ENCODE data around the gene ERGIC1.

ERGIC1 gene

DNA sequence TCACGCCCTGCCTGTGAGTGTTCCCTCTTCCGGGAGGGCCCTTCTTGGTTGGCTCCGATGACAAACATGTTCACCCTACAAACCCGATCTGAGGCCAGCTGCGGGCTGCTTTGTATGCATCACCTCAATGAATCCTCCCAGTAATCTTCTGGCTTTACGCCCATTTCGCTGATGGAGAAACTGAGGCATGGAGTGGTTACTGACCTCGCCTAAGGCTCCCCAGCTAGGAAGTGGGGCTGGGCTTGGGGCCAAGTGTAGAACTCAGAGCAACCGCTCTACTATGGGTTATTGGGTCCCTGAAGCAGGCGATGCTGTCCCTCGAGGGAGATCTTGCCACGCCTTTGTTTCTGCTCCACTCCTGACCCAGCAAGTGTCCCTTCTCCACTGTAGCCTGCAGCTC, 86.9 kb downstream of the ERGIC1 start:
- DNase-seq (ENCODE audit: low read depth in 2 of 2), result no peak

DNA sequence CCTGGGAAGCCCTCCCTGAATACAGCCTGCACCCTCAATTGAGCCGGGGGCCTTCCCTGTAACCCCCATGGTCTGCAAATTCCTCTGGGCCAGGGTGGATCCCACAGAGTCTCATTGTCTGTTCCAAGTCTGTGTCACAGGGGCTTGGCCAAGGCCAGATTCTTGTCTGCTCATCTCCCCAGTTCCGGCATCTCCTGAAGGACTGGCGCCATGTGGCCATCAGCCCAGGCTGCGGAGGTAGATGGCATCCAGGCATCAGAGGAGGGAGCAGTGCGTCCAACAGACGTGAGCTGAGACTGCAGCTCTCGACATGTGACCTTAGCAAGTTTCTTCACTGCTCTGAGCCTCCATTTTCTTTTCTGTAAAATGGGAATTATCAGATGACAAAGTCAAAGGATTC, 87.9 kb downstream of the ERGIC1 start:
- no peak for DNase-seq (ENCODE audit: low read depth in 2 of 2)

DNA sequence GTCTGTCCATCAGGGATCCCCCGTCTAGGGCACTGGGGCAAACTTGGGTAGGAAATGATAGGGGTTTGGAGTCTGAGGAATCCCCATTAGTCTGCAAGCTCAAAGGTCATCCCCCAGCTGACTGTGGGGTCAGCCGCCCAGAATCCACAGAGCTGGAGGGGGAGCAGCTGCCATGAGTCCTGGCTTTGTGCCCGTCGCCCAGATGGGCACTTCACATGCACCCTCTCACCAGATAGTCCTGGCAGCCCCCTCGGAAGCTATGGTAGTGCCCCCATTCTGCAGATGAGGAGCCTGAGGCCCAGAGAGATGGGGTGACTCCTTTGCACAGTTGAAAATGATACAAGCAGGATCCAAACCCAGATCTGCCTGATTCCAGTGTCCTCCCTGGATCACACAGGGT, 89.5 kb downstream of the ERGIC1 start:
- DNase-seq (ENCODE audit: low read depth in 2 of 2), result no peak

DNA sequence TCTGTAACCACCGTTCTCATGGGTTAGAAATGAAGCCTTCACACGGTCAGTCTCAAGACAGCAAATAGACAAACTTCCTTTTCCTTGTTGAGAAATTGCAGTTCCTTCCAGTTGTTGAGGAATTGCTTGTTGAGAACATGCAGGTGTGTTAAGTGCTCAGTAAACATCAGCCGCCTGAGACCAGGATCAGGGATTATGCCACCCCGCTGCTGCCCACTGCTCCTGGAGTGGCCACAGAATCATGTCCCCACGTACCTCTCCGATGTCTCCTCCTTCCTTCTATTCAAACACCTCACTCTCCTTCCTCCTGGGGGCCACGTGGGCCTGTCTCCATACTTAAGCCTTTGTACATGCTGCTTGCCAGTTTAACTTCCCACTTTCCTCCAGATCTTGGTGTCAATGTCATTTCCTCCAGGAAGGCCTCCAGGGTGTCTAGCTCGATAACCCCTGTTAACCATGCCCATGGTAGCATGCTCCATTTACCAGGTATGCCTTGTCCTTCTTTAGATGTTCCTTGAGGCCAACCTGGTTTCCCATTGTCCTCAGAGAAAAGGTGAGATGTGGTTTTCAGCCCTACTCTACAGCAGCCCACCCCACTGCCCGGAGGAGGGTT, 91.4 kb downstream of the ERGIC1 start:
- no peak for DNase-seq (ENCODE audit: low read depth in 2 of 2)

DNA sequence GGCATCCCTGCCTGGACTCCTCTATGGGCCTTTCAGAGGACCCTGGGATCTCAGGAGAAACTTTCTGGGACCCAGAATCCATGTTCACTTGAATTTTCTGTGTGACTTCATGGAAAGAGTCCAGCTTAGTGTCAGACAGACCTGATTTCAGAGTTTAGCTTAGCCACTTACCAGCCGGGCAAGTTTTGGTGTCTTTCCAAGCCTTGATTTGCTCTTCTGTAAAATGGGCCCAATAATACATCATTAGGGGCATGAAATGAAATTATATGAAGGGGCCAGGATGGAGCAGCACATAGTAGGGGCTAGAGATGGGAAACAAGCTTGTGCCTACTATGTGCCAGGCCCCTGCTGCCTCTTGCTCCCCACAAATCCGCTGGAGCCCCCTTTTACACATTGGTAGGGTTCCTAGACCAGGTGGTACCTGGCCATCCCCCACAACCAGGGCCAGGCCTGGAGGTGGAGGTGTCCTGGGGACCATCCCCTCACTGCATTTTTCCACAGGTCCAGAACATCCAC, 92.0 kb downstream of the ERGIC1 start:
- no peak for DNase-seq (ENCODE audit: low read depth in 2 of 2)

DNA sequence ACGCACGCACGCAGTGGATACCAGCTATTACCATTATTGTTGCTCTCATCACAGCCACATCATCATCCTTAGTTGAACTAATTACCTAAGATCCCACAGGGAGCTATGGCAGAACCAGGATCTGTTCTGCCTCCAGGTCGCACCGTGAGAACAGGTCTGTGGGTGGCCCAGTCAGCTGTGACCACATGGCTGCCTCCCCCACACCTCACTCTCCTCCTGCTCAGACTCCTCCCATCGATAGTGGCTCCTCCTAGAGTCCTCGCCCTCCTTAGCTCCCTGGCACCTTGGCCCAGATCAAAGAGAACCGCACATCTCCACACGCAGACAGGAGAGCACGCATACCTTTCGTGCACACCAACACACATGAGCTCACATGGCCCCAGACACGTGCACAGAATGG, 92.7 kb downstream of the ERGIC1 start:
- DNase-seq (ENCODE audit: low read depth in 2 of 2), result no peak

DNA sequence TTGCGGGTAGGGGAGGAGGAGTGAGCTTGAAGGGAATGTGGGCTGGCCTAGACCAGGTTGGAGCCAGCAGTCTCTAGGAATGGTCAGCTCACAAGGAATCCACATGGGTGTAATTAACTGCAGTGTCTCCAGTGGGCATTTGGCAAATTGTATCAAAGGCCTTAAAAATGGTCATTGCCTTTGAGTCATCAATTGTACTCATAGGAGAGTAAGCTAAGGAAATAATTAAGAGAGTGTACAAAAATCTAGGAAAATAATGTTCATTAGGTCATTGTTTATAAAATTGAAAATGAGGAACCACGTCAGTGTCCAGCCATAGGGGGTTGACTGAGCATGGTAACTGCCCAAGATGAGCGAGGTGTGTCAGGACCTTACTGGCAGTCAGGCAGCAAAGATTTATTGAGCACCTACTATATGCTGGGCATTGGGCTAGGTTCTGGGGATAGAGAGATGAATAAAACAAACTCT, 95.4 kb downstream of the ERGIC1 start:
- no peak for DNase-seq (ENCODE audit: low read depth in 2 of 2)

DNA sequence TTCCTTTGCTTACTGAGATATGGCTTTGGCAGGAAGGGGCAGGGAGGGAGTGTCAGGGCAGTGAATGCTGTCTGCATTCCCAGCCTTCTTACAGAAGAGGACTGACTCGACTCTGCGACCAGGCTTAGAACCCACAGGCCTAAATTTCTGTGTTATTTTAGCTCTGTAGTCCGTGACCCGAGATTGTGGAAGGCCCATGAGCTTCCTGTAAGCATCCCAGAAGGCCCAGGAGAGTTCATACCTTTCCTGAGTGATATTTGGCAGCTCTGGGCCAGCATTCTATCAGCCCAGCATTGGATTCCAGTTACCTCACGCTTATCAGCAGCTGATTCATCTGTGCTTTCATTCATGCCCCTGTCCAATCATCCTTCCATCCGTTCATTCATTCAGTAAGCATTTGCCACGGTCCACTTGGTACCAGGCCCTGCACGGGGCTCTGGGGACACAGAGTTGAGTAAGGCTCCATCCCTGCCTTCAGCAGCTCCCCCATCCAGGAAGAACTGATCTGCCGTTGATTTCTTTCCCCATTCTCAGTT, 97.0 kb downstream of the ERGIC1 start:
- DNase-seq (ENCODE audit: low read depth in 2 of 2), result no peak

DNA sequence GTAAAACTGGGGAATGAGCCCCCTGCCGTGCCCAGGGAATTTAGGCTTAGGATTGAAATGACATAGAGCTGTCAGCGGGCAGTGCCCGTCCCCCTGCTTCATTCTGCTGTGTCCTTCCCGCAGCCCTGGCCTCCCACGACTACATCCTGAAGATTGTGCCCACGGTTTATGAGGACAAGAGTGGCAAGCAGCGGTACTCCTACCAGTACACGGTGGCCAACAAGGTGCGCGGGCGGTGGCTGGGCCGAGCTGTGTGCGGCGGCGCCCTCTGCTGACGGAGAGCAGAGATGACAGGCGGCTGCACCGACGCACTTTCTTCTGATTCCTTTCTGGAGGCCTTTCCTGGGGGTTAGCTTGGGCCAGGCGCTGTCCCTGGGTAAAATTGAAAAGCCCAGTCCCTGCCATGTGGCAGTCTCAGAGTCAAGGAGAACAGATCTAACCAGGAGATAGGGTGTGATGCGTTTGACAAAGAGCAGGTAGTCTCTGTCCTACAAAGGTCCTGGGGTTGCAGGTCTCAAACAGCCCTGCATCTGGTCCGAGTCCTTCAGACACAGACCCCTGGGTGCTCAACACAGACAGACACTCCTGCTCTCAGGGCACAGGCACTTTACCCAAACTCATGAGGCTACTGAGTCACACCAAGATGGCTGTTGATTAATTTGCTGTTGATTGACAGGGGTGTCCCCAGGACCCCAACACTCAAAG, 98.4 kb downstream of the ERGIC1 start:
- DNase-seq (ENCODE audit: low read depth in 2 of 2), result peak; percentile 46 to 53

DNA sequence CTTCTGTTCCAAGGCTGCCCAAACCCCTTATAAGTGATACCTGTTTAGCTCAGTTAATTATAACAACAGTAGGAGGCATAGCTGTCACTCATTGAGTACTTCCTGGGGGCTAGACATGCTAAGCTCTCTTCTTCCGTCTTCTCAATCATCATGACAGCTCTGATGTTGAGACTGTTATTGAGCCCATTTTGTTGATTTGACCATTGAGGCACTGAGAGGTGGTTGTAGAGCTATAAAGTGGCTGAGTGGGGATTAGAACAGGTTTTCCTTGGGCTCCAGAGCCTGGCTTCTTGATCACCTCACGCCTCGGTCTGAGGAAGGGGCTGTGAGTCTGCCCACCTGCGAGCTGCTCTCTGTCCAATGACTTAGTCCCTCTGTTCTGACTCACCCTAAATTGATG, 99.2 kb downstream of the ERGIC1 start:
- no peak for DNase-seq (ENCODE audit: low read depth in 2 of 2)

DNA sequence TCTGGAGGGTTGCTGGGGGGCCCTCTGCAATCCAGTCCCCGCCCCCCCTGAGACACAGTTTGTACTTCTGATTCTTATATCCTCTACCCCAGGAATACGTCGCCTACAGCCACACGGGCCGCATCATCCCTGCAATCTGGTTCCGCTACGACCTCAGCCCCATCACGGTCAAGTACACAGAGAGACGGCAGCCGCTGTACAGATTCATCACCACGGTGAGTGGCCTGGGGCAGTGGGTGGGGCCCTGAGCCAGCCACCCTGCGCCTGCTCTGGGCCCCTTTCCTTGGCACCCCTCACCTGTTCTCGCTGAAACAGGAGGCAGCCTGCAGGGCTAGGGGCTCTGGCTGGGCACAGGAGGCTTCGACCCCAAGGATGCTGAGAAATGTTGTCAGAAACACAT, 101.0 kb downstream of the ERGIC1 start:
- DNase-seq (ENCODE audit: low read depth in 2 of 2), result no peak

DNA sequence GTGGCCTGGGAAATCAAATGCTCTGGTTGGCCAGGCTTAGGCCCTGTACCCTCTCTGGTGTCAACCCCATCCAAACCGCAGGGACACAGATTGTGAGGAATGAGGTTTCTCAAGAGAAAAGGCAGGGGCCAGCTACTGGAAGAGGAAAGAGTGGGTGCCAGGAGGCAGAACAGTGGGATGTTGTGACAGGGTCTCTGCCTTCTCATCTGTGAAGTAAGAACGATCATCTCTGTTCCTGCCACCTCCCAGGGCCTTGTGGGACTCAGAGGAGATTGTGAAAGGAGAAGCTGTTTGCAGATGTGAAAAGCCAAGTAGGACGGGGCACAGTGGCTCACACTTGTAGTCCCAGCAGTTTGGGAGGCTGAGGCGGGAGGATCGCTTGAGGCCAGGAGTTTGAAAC, 102.3 kb downstream of the ERGIC1 start:
- no peak for DNase-seq (ENCODE audit: low read depth in 2 of 2)

DNA sequence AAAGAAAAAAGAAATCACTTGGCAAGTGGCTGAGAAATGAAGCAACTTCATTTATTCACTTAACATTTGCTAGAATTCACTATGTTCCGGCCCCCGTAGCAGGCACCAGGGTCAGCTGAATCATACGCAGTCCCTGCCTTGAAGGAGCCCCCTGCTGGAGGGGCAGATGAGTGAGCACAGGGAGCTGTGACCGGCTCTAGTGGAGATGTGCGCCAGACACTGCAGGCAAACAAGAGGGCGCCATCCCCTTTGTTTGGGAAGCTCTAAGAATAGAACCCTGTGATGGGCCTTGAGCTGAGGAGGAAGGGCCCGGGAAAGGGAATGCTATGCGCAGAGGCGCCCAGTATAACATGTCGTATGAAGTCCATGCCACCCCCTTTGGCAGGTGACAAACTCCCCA, 105.0 kb downstream of the ERGIC1 start:
- no peak for DNase-seq (ENCODE audit: low read depth in 2 of 2)

DNA sequence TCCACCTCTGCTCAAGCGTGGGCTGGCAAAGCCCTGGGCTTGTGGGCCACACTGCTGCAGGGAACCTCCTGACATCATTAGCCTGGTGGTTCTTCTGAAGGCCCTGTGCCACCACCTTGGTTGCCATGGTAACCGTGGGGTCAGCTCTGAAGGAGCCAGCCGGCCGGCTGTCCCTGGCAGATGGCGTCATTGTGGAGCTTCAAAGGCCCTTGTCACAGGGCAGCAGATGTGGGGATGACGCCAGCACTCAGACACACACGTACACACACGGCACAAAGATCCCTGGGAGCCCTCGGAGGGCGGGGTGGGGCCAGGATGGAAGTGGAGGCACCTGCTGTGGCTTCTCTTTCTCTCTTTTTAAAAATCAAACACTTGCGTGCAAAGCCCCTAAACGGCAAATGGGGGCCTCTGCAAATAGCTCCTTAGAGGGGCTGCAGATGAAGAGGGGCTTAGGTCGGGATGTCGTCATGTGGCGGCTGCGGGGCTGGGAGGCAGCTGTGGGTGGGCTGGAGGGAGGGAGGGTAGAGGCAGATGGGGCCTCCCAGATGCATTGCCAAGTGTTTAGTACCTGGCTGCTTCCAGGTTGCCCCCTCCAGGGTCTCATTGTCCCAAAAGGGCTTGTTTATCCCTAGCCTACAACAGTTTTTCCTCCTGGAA, 105.7 kb downstream of the ERGIC1 start:
- no peak for DNase-seq (ENCODE audit: low read depth in 2 of 2)

DNA sequence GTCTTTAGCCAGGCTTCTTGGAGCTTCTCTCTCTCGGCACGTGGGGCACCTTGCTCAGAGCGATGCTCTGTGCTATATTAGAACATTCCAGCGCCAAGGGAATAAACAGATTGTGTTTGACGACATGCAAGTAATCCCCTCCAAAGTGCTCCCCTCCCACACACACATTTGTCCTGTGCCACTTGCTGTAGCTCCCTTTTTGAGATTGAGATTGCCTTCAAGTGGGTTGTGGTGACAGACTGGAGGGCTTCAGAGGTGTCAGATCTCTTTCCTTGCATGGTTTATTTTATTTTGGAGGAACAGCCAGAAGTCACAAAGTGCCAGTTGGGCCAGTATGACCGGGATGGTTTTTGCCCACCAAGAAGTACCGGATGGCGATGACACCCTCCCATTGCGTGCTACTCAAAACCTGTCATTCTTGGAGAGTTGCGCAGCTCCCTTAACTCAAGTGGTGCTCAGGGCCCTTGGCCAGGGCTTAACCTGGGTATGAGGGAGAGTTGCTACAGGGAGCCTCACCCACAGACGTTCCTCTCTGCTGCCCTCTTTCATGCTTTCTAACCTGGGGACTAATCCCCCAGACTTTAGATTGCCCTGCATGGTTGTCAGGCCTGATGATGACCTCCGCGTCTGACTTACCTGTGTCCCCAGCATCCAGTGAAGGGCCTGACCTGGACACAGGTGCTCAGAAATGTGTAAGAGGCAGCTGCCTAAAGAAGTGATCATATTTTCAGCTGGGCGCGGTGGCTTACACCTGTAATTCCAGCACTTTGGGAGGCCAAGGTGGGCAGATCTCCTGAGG, 106.4 kb downstream of the ERGIC1 start:
- no peak for DNase-seq (ENCODE audit: low read depth in 2 of 2)

DNA sequence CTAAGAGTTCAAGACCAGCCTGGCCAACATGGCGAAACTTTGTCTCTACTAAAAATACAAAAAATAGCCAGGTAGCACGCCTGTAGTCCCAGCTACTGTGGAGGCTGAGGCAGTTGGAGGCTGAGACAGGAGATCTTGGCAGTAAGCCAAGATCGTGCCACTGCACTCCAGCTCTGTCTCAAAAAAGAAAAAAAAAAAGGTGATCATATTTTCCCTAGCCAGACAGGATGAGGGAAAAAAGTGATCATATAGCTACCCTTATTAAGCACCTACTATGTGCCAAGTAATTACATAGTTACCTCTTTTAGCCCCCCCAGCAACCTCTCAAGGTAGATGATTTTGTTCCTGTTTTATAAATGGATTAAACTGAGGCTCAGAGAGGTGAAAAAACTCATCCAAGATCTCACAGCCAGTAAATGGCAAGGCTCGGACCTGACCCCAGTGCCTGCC, 107.0 kb downstream of the ERGIC1 start:
- no peak for DNase-seq (ENCODE audit: low read depth in 2 of 2)

DNA sequence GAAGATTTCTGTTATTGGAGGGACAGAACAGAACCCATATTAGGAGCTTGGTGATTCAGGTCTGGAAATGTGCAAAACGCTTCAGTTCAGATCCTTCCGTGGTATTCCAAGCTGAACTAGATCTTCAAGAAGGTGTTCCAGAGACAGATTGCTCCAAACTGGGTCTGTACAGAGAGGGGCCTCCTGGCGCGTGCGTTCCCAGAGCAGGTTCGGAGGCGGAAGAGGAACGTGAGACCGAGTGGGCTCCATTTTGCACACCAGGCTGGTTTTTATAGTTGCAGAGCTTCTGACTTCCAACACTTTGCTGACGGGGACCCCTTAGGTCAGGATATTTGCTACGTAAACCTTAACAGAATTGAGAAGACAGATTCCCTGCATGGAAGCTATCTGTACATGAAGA, 108.5 kb downstream of the ERGIC1 start:
- no peak for DNase-seq (ENCODE audit: low read depth in 2 of 2)

DNA sequence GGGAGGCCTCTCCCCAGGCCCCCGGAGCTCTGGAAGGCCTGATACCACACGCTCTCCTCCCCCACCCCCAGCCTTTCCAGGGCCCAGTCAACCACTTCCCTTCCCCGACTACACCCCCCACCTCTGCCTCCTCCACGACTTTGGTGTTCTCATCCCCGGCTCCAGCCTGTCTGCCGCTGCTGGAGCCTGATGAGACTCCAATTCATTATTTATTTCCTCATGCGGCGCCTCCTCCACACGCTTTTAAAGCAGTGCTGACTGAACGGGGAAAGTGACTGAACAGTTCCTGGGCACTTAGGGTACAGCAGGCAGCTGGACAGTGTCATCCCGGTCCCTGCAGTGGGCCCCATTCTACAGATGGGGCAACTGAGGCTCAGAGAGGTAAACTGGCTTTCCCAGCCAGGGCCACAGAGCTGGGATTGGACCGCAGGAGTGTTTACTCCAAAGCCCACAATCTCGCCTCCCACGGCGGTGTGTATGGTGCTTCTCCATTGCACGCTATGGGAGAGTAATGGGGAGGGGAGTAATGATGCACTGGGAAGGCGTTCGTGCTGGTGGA, 109.3 kb downstream of the ERGIC1 start:
- DNase-seq (ENCODE audit: low read depth in 2 of 2), result no peak

DNA sequence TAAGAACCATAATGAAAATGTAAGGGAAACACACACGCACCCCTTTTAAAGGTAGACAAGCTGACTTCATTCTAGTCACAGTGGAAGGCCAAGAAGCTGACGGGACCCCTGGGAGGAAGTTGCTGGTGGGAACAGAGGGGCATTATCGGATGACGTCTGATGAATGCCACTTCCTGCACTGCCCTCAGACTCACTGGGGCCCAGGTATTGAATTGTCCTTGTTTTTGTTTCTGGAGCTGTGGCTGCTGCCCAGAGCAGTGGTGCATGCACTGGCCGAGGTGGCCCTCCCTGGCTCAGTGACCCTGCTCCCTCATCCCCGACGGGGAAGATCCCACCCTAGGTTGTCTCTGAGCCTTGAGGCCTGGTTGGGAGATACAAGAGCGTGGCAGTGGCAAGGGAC, 109.9 kb downstream of the ERGIC1 start:
- no peak for DNase-seq (ENCODE audit: low read depth in 2 of 2)

DNA sequence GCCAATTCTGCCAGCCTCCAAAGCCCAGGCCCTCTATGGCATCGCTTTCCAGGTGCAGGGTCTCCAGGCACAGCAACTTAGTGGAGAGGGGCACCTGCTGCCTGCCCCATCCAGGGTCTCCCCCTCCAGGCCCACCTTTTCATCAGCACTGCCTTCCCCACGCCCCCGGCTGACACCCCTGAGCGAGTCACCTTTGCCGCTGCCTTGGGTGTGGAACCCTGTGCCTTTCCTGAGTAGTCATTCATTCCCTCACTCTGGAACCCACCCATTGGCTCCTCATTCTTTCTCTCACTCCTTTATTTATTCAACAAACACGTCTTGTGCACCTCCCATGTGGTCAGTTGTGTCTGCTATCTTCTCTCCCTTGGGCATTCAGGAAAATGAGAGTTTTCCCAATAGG, 110.7 kb downstream of the ERGIC1 start:
- no peak for DNase-seq (ENCODE audit: low read depth in 2 of 2)

DNA sequence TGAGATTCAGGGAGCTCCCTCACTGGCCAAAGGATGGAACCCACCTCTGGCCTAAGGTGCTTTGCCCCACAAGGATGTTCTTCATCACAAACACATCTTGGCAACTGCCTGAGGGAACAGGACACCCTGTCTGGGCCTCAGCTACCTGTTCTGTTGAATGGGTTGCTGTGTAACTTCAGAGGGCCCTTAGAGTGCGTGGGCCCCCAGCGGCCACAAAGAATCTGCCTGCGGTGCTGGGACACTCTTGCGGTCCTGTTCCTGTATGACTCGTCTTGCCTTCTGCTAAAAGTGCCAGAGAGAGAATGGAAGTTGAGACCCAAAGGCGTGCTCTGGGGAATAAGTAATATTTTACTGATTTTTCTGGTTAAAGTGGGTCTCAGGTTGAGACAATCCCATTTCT, 111.1 kb downstream of the ERGIC1 start:
- no peak for DNase-seq (ENCODE audit: low read depth in 2 of 2)

DNA sequence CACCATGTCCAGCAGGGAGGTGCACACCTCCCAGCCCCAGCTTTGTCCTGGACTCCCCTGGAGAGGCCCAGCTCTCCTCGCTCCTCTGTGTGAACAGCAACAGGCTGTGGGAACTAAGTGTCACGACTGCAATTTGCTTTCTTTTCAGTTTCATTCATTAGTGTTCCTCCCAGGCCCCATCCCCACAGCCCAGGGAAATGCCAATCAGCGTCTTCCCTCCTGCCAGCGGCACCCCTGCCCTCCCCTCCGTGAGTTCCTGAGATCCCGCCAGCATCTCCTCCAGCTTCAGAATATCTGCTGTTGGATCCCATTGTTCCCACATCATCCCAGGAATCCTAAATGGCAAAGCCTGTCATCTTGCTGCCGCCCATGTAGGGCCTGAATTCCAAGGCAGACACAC, 112.1 kb downstream of the ERGIC1 start:
- no peak for DNase-seq (ENCODE audit: low read depth in 2 of 2)

Measured in stimulated activated CD8-positive, alpha-beta memory T cell treated with anti-CD3 and anti-CD28 coated beads, Interleukin-7, amount 100 ng/mL, for 1 hour (primary cell).